ENCODE data around the gene ATP1A4.

ATP1A4 gene

GRCh38 chr1:160177231-160177630, 25.8 kb downstream of the ATP1A4 start:
- TF ChIP-seq TAF1 (IDR thresholded peaks at IDR 0.05; ENCODE audit: borderline replicate concordance, insufficient read depth, low read length), result no peak
- no peak for TF ChIP-seq SIN3A (IDR thresholded peaks at IDR 0.05; ENCODE audit: borderline replicate concordance, insufficient read depth, low read length)
- no peak for TF ChIP-seq REST (IDR thresholded peaks at IDR 0.05; ENCODE audit: insufficient read depth in 1 of 2, low read depth in 2 of 2, low read length in 2 of 2)
- TF ChIP-seq POLR2AphosphoS5 (IDR thresholded peaks at IDR 0.05; ENCODE audit: low read depth, low read length), result no peak
- TF ChIP-seq FOXP2 (optimal IDR thresholded peaks at IDR 0.05; ENCODE audit: borderline replicate concordance, extremely low read depth, extremely low read length, insufficient read depth), result no peak

- no peak for TF ChIP-seq TAF1 (IDR thresholded peaks at IDR 0.05; ENCODE audit: borderline replicate concordance, insufficient read depth, low read length)
- TF ChIP-seq FOXP2 (optimal IDR thresholded peaks at IDR 0.05; ENCODE audit: borderline replicate concordance, extremely low read depth, extremely low read length, insufficient read depth), result no peak
- TF ChIP-seq POLR2AphosphoS5 (IDR thresholded peaks at IDR 0.05; ENCODE audit: low read depth, low read length), result no peak
- TF ChIP-seq REST (IDR thresholded peaks at IDR 0.05; ENCODE audit: insufficient read depth in 1 of 2, low read depth in 2 of 2, low read length in 2 of 2), result no peak
- no peak for TF ChIP-seq SIN3A (IDR thresholded peaks at IDR 0.05; ENCODE audit: borderline replicate concordance, insufficient read depth, low read length)
Observed at GRCh38 chr1:160177667-160178066, 26.3 kb downstream of the ATP1A4 start.

- no peak for TF ChIP-seq TAF1 (IDR thresholded peaks at IDR 0.05; ENCODE audit: borderline replicate concordance, insufficient read depth, low read length)
- TF ChIP-seq SIN3A (IDR thresholded peaks at IDR 0.05; ENCODE audit: borderline replicate concordance, insufficient read depth, low read length), result no peak
- no peak for TF ChIP-seq REST (IDR thresholded peaks at IDR 0.05; ENCODE audit: insufficient read depth in 1 of 2, low read depth in 2 of 2, low read length in 2 of 2)
- no peak for TF ChIP-seq FOXP2 (optimal IDR thresholded peaks at IDR 0.05; ENCODE audit: borderline replicate concordance, extremely low read depth, extremely low read length, insufficient read depth)
- TF ChIP-seq POLR2AphosphoS5 (IDR thresholded peaks at IDR 0.05; ENCODE audit: low read depth, low read length), result no peak
Observed at GRCh38 chr1:160178731-160179130, 27.3 kb downstream of the ATP1A4 start.

GRCh38 chr1:160179336-160179735, 27.9 kb downstream of the ATP1A4 start:
- no peak for TF ChIP-seq TAF1 (IDR thresholded peaks at IDR 0.05; ENCODE audit: borderline replicate concordance, insufficient read depth, low read length)
- no peak for TF ChIP-seq POLR2AphosphoS5 (IDR thresholded peaks at IDR 0.05; ENCODE audit: low read depth, low read length)
- TF ChIP-seq SIN3A (IDR thresholded peaks at IDR 0.05; ENCODE audit: borderline replicate concordance, insufficient read depth, low read length), result no peak

GRCh38 chr1:160186246-160186645, 34.8 kb downstream of the ATP1A4 start:
- TF ChIP-seq TAF1 (IDR thresholded peaks at IDR 0.05; ENCODE audit: borderline replicate concordance, insufficient read depth, low read length), result no peak
- no peak for TF ChIP-seq SIN3A (IDR thresholded peaks at IDR 0.05; ENCODE audit: borderline replicate concordance, insufficient read depth, low read length)

GRCh38 chr1:160186729-160187128, 35.3 kb downstream of the ATP1A4 start:
- TF ChIP-seq REST (IDR thresholded peaks at IDR 0.05; ENCODE audit: insufficient read depth in 1 of 2, low read depth in 2 of 2, low read length in 2 of 2) (no peak), FOXP2 (optimal IDR thresholded peaks at IDR 0.05; ENCODE audit: borderline replicate concordance, extremely low read depth, extremely low read length, insufficient read depth) (no peak), POLR2AphosphoS5 (IDR thresholded peaks at IDR 0.05; ENCODE audit: low read depth, low read length) (no peak), TAF1 (IDR thresholded peaks at IDR 0.05; ENCODE audit: borderline replicate concordance, insufficient read depth, low read length) (no peak), SIN3A (IDR thresholded peaks at IDR 0.05; ENCODE audit: borderline replicate concordance, insufficient read depth, low read length) (no peak)
